Motor neuron (in vitro differentiated cells): ENCODE measurements around the gene RNF11. TPM values are rescaled to one million over a fixed set of nuclear protein-coding genes. Genes with fewer than 3 reads are reported as not detected.

Experiments used
- ATAC-seq, 8 experiments: fragments of 200-7000 bp; cut with Tn5 transposase; replicated peaks in 6 of 8; 2 replicates each; pipeline ENCODE4 v1.8.0; 2021; ENCODE audit warnings: mild to moderate bottlenecking in 8 of 8, moderate library complexity in 8 of 8
- H3K27ac ChIP-seq, 2 donors: fragments of 250-450 bp; sonication (Bioruptor Pico); 2 replicates each; pipeline ENCODE4 v1.9.0; 2021; ENCODE audit warnings: antibody characterized with exemption in 2 of 2, mild to moderate bottlenecking in 2 of 2, moderate library complexity in 1 of 2
- H3K4me1 ChIP-seq, 2 donors: fragments of 250-450 bp; sonication (Bioruptor Pico); replicated peaks in 1 of 2; 2 replicates each; pipeline ENCODE4 v1.6.1; 2021; ENCODE audit warnings: antibody characterized with exemption in 2 of 2, mild to moderate bottlenecking in 2 of 2, moderate library complexity in 1 of 2
- H3K4me3 ChIP-seq, 5 donors: fragments of 250-450 bp; sonication (Bioruptor Pico); 2 replicates each; pipeline ENCODE4 v1.9.0; 2021; ENCODE audit warnings: antibody characterized with exemption in 5 of 5, mild to moderate bottlenecking in 5 of 5, moderate library complexity in 4 of 5
- WGBS, 10 experiments: fragments of 450-650 bp; shearing (Covaris generic); methylation state at CpG; one replicate each; pipeline ENCODE4 v1.0.0; 2022; 5-methylcytosine and 5-hydroxymethylcytosine counted together
- in situ Hi-C, 9 experiments: fragments of 400-800 bp; cut with MboI; loops; one replicate each; pipeline ENCODE4 v1.15.0; 2021; ENCODE audit warnings: low sequenced_read_pairs in 9 of 9, low pct_unique_long_range_greater_than_20kb in 2 of 9; ENCODE audit not compliant: unreplicated experiment in 9 of 9
- total RNA-seq, 8 experiments: library from RNA; unstranded; fragments of 300-600 nt; gene quantifications; 2 replicates each; pipeline versions ENCODE4 v1.2.3 to v1.2.4, GENCODE V29; 2022

The RNF11 gene
- total RNA-seq, 8 experiments from 2014 or later, result 45.0 to 159 (median 93.8) TPM

DNA sequence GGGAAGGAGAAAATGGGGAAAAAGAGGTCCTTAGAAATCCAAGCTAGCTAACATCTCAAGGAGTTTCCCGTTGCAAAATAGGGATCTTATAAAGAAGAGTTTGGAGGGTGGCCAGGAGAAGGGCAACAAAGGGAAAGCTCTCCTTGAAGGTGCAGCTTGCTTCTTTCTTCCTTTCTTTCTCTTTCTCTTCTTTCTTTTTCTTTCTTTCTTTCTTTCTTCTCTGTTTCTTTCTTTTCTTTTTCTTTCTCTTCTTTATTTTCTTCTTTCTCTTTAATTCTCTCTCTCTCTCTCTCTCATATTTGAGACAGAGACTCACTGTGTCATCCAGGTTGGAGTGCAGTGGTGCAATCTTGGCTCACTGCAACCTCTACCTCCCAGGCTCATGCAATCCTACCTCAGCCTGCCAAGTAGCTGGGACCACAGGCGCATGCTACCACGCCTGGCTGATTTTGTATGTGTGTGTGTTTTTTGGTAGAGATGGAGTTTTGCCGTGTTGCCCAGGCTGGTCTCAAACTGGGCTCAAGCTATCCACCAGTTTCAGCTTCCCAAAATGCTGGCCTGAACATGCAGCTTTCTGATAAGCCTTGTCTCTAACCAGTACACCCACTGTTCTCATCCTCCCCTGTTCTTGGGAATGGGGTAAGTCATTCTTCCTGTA is 44.4 kb downstream of the RNF11 start:
- 58 to 98% (median 87%) methylated on average over 1 to 4 of the region's 4 CpGs for WGBS, 10 experiments
- in situ Hi-C loops, result no loop called here
- no peak overlapping the region for H3K4me3 ChIP-seq
- ATAC-seq, result no peak
- no peaks in the 10 kb centered on the region for H3K4me1 ChIP-seq
- no peak overlapping the region for H3K27ac ChIP-seq

GRCh38 chr1:51281807-51282206 is 45.7 kb downstream of the RNF11 start:
- no peak overlapping the region for H3K27ac ChIP-seq
- WGBS, 10 experiments, result 80 to 100% (median 97%) methylated on average over 1 to 5 of the region's 5 CpGs; no CpG with 5 or more reads in 3 of the 10 experiments
- in situ Hi-C loops, result no loop called here
- no peak for ATAC-seq
- H3K4me1 ChIP-seq, result no peaks in the 10 kb centered on the region
- no peak overlapping the region for H3K4me3 ChIP-seq

DNA sequence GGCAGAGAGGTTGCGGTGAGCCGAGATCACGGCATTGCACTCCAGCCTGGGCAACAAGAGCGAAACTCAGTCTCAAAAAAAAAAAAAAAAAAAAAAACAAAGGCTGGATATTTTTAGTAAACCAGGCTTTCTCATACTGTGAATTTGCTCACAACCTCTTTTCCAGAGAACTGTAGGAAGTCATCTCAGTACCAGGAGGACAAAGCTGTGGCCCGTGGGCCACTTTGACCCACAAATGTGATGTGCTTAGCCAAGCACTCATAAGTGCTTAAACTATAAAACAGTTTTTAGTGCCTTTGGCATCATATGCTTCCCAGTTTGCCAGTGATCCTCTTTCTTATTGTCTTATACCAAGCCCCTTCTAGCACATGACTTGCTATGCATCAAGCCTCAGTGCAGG is 46.5 kb downstream of the RNF11 start:
- ATAC-seq, result no peak
- Histone ChIP-seq H3K27ac (no peak overlapping the region), H3K4me1 (no peaks in the 10 kb centered on the region), H3K4me3 (no peak overlapping the region)
- in situ Hi-C loops, result no loop called here
- WGBS, 10 experiments, result 20 to 100% (median 93%) methylated on average over 1 to 4 of the region's 5 CpGs; no CpG with 5 or more reads in 4 of the 10 experiments

DNA sequence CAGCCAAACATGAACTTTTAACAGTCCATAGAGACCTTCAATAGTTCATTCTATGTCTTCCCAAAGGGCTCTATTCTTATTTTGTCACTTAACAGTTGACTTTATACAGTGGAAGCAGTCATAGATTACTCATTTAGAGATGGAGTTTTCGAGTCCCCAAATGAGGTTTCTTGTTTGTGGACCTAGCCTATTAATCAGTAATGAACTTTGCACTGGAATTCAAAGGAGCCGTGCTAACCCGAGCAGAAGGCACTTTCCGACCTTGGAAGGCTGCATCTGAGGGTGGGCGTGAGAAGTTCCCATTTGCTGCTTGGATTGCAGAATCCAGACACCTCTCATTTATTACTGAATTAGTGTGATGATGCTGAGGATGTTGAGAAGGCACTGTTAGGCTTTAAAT is 47.9 kb downstream of the RNF11 start:
- 40 to 100% (median 72%) methylated on average over 1 to 5 of the region's 5 CpGs; no CpG with 5 or more reads in 2 of the 10 experiments for WGBS, 10 experiments
- H3K4me1 ChIP-seq, result no peaks in the 10 kb centered on the region

GRCh38 chr1:51284487-51284954 is 48.4 kb downstream of the RNF11 start:
- ATAC-seq, result peak in 3 of 8 experiments; percentile 20 to 55 (median 45)
- H3K4me3 ChIP-seq, result no peak overlapping the region
- H3K27ac ChIP-seq, result no peak overlapping the region
- in situ Hi-C loops, result no loop called here
- no peaks in the 10 kb centered on the region for H3K4me1 ChIP-seq

More for the DNA sequence above, 47.9 kb downstream of the RNF11 start:
- ATAC-seq, result no peak
- no peak overlapping the region for H3K4me3 ChIP-seq
- no peak overlapping the region for H3K27ac ChIP-seq
- in situ Hi-C loops, result no loop called here

DNA sequence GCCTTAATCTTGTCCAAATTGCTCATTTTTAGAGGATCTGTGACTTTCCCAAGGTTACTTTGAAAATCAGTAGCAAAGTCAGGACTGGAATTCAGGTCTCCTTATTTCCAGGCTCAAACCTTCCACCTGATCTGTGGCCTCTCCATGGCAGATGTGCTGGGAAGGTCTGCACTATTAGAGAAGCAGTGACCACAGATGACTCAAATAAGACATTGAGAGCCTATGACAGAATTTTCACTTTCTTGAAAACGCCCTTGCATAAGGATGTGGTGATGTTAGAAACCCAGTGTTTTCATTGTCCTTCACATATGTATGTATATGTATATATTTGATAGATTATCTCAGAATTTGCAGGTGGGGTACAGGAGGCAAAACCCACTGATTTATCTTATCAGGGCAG is 49.0 kb downstream of the RNF11 start:
- in situ Hi-C loops, result no loop called here

GRCh38 chr1:51287966-51288365 is 51.9 kb downstream of the RNF11 start:
- no peak overlapping the region for H3K27ac ChIP-seq
- in situ Hi-C loops, result no loop called here
- no peaks in the 10 kb centered on the region for H3K4me1 ChIP-seq
- ATAC-seq, result no peak
- H3K4me3 ChIP-seq, result no peak overlapping the region
- WGBS, 10 experiments, result 60 to 91% (median 85%) methylated on average over 1 to 7 of the region's 8 CpGs; no CpG with 5 or more reads in 3 of the 10 experiments

More for the DNA sequence above, 49.0 kb downstream of the RNF11 start:
- peak in 2 of 8 experiments; percentile 88 to 96 for ATAC-seq
- H3K4me3 ChIP-seq, result no peak overlapping the region
- no peak overlapping the region for H3K27ac ChIP-seq
- H3K4me1 ChIP-seq, result no peaks in the 10 kb centered on the region
- 0 to 100% (median 71%) methylated on average over 1 of the region's 1 CpG; no CpG with 5 or more reads in 4 of the 10 experiments for WGBS, 10 experiments

DNA sequence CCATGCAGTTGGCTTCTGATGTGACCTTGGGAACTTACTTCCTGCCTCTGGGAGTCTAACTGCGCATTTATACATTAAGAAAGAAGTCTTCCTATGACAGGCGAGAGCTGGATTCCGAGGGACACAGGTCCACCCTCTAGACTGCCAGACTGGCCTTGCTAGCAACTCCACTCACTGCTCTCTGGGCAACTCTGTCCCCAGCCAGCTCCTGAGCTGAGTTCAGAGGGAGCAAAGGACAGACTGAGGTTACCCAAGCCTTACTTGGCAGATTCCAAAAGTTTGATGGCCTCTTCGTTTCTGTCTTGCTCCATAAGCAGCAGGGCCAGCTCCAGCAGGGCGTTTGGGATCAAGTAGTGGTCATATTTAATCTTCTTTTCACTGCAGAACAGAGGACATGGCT is 52.5 kb downstream of the RNF11 start:
- H3K27ac ChIP-seq, result no peak overlapping the region
- H3K4me3 ChIP-seq, result no peak overlapping the region
- in situ Hi-C loops, result no loop called here
- no peak for ATAC-seq
- 42 to 100% (median 80%) methylated on average over 1 to 5 of the region's 5 CpGs; no CpG with 5 or more reads in 4 of the 10 experiments for WGBS, 10 experiments
- no peaks in the 10 kb centered on the region for H3K4me1 ChIP-seq

DNA sequence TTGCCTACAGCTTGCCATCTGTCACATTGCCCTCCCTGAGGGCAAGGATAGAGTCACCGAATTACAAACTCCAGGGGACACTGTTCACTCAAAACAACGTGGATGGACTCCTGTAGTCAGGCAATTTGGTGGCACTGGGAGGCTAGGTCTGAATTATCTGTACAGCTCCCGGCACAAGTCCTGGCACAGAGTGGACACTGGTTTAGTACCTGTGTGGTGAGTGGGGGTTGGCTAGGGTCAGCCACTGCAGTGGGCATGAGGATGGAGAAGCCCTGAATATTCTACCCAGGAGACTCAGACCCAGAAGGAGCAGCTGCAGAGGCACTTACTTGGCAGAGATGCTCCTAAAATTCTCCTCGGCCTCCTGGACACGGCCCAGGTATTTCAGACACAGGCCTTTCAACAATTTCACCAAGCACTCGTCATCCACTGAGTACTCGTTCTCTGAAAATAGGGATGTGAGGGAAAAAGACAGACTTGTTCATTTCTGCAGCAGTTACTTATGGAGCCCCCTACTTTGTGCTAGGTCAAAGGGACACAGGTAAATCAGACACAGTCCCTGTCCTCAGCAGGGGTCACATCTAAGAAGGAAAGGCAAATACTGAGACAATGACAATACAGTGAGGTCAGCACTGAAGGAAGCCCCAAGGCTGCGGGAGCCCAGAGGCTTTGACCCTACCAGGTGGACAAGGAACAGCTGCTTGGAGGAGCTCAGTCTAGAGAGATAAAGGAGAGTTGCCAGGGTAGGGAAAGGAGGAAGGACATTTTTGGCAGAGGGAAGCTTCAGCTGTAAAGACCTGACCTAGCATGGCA is 53.8 kb downstream of the RNF11 start:
- Histone ChIP-seq H3K27ac (no peak overlapping the region), H3K4me3 (no peak overlapping the region), H3K4me1 (no peaks in the 10 kb centered on the region)
- in situ Hi-C loops, result no loop called here
- ATAC-seq, result no peak
- 65 to 100% (median 87%) methylated on average over 1 to 8 of the region's 8 CpGs; no CpG with 5 or more reads in 5 of the 10 experiments for WGBS, 10 experiments

GRCh38 chr1:51290489-51290847 is 54.4 kb downstream of the RNF11 start:
- WGBS, 10 experiments, result 80 to 100% (median 90%) methylated on average over 1 to 5 of the region's 5 CpGs; no CpG with 5 or more reads in 7 of the 10 experiments
- Histone ChIP-seq H3K4me1 (no peaks in the 10 kb centered on the region), H3K4me3 (no peak overlapping the region), H3K27ac (no peak overlapping the region)
- in situ Hi-C loops, result no loop called here
- ATAC-seq, result no peak

- no peak for ATAC-seq
- Histone ChIP-seq H3K4me3 (no peak overlapping the region), H3K27ac (no peak overlapping the region), H3K4me1 (peaks cover 0 to 12% of the 10 kb centered on the region in 2 donors)
- 57 to 100% (median 92%) methylated on average over 2 to 12 of the region's 13 CpGs; no CpG with 5 or more reads in 3 of the 10 experiments for WGBS, 10 experiments
- in situ Hi-C loops, result no loop called here
Measured at GRCh38 chr1:51293898-51294515, 57.9 kb downstream of the RNF11 start.

DNA sequence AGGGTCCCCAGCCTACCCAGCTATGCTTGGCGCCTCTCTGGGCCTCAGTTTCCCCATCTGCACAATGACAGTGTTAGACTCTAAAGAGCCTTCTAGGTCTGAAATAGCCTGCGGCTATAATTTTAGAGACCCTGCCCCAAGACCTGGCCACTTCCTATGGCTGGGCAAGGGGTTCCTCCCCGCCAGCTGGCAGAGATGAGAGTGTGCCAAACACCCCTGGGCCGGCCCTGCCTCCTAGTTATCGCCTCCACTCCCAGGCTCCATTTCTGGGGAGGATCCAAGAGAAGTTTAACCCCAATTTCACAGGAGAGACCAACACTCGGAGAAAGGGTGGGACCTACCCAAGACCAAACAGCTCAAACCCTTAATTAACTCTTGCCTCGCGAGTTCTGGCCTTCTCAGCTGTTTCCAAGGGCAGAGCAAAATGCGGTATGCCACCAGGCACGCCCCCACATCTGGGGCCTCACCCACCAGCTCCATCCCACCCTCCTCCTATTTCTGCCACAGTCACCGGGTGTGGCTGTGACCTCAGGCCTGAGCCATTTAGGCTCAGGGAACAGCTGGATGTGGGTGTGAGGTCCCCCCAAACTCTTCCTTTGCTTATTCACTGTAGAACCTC is 58.6 kb downstream of the RNF11 start:
- 10 to 100% (median 74%) methylated on average over 1 to 11 of the region's 11 CpGs; no CpG with 5 or more reads in 3 of the 10 experiments for WGBS, 10 experiments
- peak in 2 of 8 experiments; percentile 30 to 53 for ATAC-seq
- Histone ChIP-seq H3K4me3 (no peak overlapping the region), H3K4me1 (peaks cover 0 to 12% of the 10 kb centered on the region in 2 donors), H3K27ac (no peak overlapping the region)
- in situ Hi-C loops, result no loop called here

DNA sequence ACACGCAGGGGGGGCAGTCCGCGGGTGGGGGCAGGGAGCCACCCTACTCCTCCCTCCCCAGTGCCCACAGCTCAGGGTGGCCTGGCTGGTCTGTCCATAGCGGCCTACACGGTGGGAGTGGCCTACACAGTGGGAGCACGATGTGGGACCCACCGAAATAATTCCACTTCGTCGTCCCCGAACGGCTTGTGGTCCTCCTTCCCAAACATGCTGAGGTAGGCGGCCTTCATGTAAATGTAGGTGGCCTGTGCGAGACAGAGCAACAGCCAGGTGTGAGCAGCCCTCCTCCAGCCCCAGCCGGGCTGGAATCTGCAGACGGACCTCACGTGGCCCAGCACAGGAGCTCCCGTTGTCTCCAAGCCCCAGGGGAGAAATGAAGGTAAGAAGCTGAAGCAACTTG is 59.9 kb downstream of the RNF11 start:
- in situ Hi-C loops, result no loop called here
- 90% methylated on average over 10 of the region's 17 CpGs; no CpG with 5 or more reads in 9 of the 10 experiments for WGBS, 10 experiments
- Histone ChIP-seq H3K4me1 (peaks cover 0 to 12% of the 10 kb centered on the region in 2 donors), H3K27ac (no peak overlapping the region), H3K4me3 (no peak overlapping the region)
- ATAC-seq, result no peak
